GM12878 (cell line): ENCODE measurements around the gene SPATA46. TPM values are rescaled to one million over a fixed set of nuclear protein-coding genes. Genes with fewer than 3 reads are reported as not detected.

Experiments
- ATAC-seq: fragments of 200-7000 bp; cut with Tn5 transposase; 3 replicates; pipeline ENCODE4 v1.9.1; 2020; ENCODE audit warnings: mild to moderate bottlenecking, moderate library complexity
- BruUV-seq: library from RNA; stranded (reverse); fragments of 400-500 nt; replicated peaks from 2 replicates; lab custom pipeline; 2021; lab: Mats Ljungman, UMichigan
- CTCF ChIA-PET: fragments of 300-600 bp; sonication (Branson Sonifier 250); formaldehyde crosslinking; extraction: SDS; loops from one replicate; lab custom pipeline; 2021; ENCODE audit warnings: inconsistent platforms; lab: Yijun Ruan, JAX
- POLR2A ChIA-PET: fragments of 350-600 bp; formaldehyde crosslinking; extraction: SDS; loops from one replicate; lab custom pipeline; 2021; ENCODE audit warnings: inconsistent platforms; lab: Charles Lee
- RAD21 ChIA-PET: fragments of 300-600 bp; sonication (Branson Sonifier 250); formaldehyde crosslinking; loops from one replicate; lab custom pipeline; 2023; ENCODE audit warnings: antibody characterized with exemption; ENCODE audit not compliant: unreplicated experiment; lab: Charles Lee
- SMC1A ChIA-PET: fragments of 300-600 bp; sonication (Branson Sonifier 250); formaldehyde crosslinking; loops from one replicate; lab custom pipeline; 2023; ENCODE audit not compliant: unreplicated experiment, uncharacterized antibody; lab: Charles Lee
- DNase-seq: peaks from one replicate; pipeline ENCODE4 v3.0.0-alpha.2; 2011; ENCODE audit warnings: low read depth, low spot score
- FAIRE-seq: peaks from 3 replicates; lab custom pipeline; 2011; peaks lifted over from hg19 to GRCh38; lab: Jason Lieb, UNC
- H2AFZ ChIP-seq: 2 replicates; pipeline ENCODE4 v1.6.0; 2011; ENCODE audit warnings: low read depth, low read length, control low read depth; ENCODE audit not compliant: control insufficient read depth
- H3K27ac ChIP-seq: 2 replicates; pipeline ENCODE4 v1.5.1; 2011; ENCODE audit warnings: control low read depth; ENCODE audit not compliant: control insufficient read depth, insufficient read depth
- H3K27me3 ChIP-seq, 2 experiments: replicated peaks in 1 of 2; 2 replicates each; pipeline versions ENCODE4 v1.6.0 to v1.6.1; 2011; ENCODE audit warnings: low read length in 1 of 2; ENCODE audit not compliant: control insufficient read depth in 2 of 2, insufficient read depth in 2 of 2
- H3K36me3 ChIP-seq, 2 experiments: 2 replicates each; pipeline ENCODE4 v1.5.1; 2011; ENCODE audit warnings: low read length in 1 of 2; ENCODE audit not compliant: control insufficient read depth in 2 of 2, insufficient read depth in 2 of 2
- H3K4me1 ChIP-seq: 2 replicates; pipeline ENCODE4 v1.6.1; 2011; ENCODE audit warnings: mild to moderate bottlenecking, low read length, moderate library complexity, mixed read lengths; ENCODE audit not compliant: control insufficient read depth, insufficient read depth
- H3K4me2 ChIP-seq: 2 replicates; pipeline ENCODE4 v1.6.0; 2011; ENCODE audit warnings: control low read depth; ENCODE audit not compliant: control insufficient read depth, insufficient read depth
- H3K4me3 ChIP-seq: fragments of 200-600 bp; sonication (generic); 2 replicates; pipeline ENCODE4 v1.5.1; 2016
- H3K79me2 ChIP-seq: 2 replicates; pipeline ENCODE4 v1.6.0; 2011; ENCODE audit warnings: low read length; ENCODE audit not compliant: control insufficient read depth, insufficient read depth
- H3K9ac ChIP-seq: 2 replicates; pipeline ENCODE4 v1.8.0; 2011; ENCODE audit warnings: low read length, control low read depth, mixed read lengths; ENCODE audit not compliant: control insufficient read depth, insufficient read depth
- H3K9me3 ChIP-seq: replicated peaks from 3 replicates; pipeline ENCODE4 v1.5.1; 2011; ENCODE audit warnings: mild to moderate bottlenecking, low read length; ENCODE audit not compliant: control insufficient read depth, insufficient read depth
- H4K20me1 ChIP-seq: 2 replicates; pipeline ENCODE4 v1.6.0; 2011; ENCODE audit not compliant: control insufficient read depth, insufficient read depth
- ATF7 ChIP-seq: fragments of 450-650 bp; IDR thresholded peaks from 2 replicates; pipeline ENCODE4 v1.6.1; 2016; ENCODE audit warnings: low read depth, mild to moderate bottlenecking
- BHLHE40 ChIP-seq, 2 experiments: fragments of 450-650 bp in 1 of 2; IDR thresholded peaks; 2 replicates each; pipeline ENCODE4 v1.6.1; 2011 to 2017; ENCODE audit warnings: low read depth in 2 of 2, borderline replicate concordance in 1 of 2, improper control_type of control experiment in 1 of 2, low read length in 1 of 2, mild to moderate bottlenecking in 1 of 2
- FOXM1 ChIP-seq: IDR thresholded peaks from 2 replicates; pipeline ENCODE4 v1.6.1; 2012; ENCODE audit warnings: low read depth, mild to moderate bottlenecking, inconsistent platforms, low read length, moderate library complexity
- MTA2 ChIP-seq: fragments of 450-650 bp; IDR thresholded peaks from 2 replicates; pipeline ENCODE4 v1.6.1; 2016; ENCODE audit warnings: low read depth, mild to moderate bottlenecking, moderate library complexity
- PML ChIP-seq: IDR thresholded peaks from 2 replicates; pipeline ENCODE4 v1.6.1; 2012; ENCODE audit warnings: low read length, inconsistent platforms
- POLR2AphosphoS5 ChIP-seq: IDR thresholded peaks from 2 replicates; pipeline ENCODE4 v1.6.1; 2011; ENCODE audit warnings: mild to moderate bottlenecking, low read length, inconsistent platforms
- SMC3 ChIP-seq: IDR thresholded peaks from 2 replicates; pipeline ENCODE4 v1.6.1; 2011; ENCODE audit warnings: low read length, improper control_type of control experiment, borderline replicate concordance
- SP1 ChIP-seq: IDR thresholded peaks from one replicate; pipeline ENCODE4 v1.6.1; 2011; ENCODE audit warnings: low read depth, low read length
- WGBS: methylation state at CpG from one replicate; pipeline ENCODE4 v1.1.6; 2016; ENCODE audit warnings: low lambda C conversion rate; ENCODE audit not compliant: insufficient replicate concordance, insufficient coverage; ENCODE audit errors: missing lambda C conversion rate; 5-methylcytosine and 5-hydroxymethylcytosine counted together
- in situ Hi-C: fragments of 300-500 bp; cut with MboI; formaldehyde crosslinking; loops from 9 replicates; pipeline ENCODE4 v1.14.3; 2018; ENCODE audit warnings: mixed read lengths
- intact Hi-C: fragments of 100-400 bp; cut with micrococcal nuclease; formaldehyde crosslinking; loops from one replicate; pipeline ENCODE4 v1.14.2; 2022; ENCODE audit not compliant: unreplicated experiment
- polyA plus RNA-seq, 11 experiments: library from polyadenylated mRNA; depleted of rRNA in 4 of 11; unstranded in 6 of 11; stranded (reverse) in 5 of 11; fragments of >200 nt; fragmentation: Nextera tagmentation in 4 of 11; fragmentation: Illumina TruSeq in 1 of 11; extraction: Ambion mirVana in 4 of 11; extraction: Trizol in 1 of 11; gene quantifications; 1 replicate in 1 of 11; 2 replicates in 10 of 11; pipeline versions ENCODE4 v1.2.1 to v1.2.3, GENCODE V29; 2011 to 2016; ENCODE audit warnings: inconsistent platforms in 2 of 11, missing spikeins in 2 of 11, low read depth in 1 of 11
- total RNA-seq, 4 experiments: library from RNA; depleted of rRNA in 3 of 4; stranded (reverse); fragments of >200 nt in 3 of 4; fragmentation: Illumina TruSeq in 1 of 4; extraction: Trizol in 1 of 4; gene quantifications; 2 replicates each; pipeline versions ENCODE4 v1.2.1 to v1.2.3, GENCODE V29; 2013 to 2021
- TF ChIP-seq, protein P1 (sequence below): fragments of 450-650 bp; formaldehyde crosslinking; IDR thresholded peaks from 2 replicates; pipeline ENCODE4 v1.5.0; 2022; ENCODE audit warnings: mild to moderate bottlenecking, missing genetic modification characterization

The SPATA46 gene
- total and polyA plus RNA-seq, 10 of the 15 experiments (the other 5 are each of a cell fraction or from before 2014, with no cell fraction given) = not detected

- Histone ChIP-seq H3K27me3 (peaks cover 0 to 2% of the 10 kb centered on the region in 2 experiments; a peak in 2 of 4 replicates), H2AFZ (no peak overlapping the region), H3K4me3 (no peak overlapping the region), H3K4me2 (no peak overlapping the region), H3K9ac (no peak overlapping the region), H3K4me1 (no peaks in the 10 kb centered on the region), H3K9me3 (no peaks in the 10 kb centered on the region), H3K27ac (no peak overlapping the region), H4K20me1 (no peaks in the 10 kb centered on the region), H3K79me2 (no peaks in the 10 kb centered on the region), H3K36me3 (no peaks in the 10 kb centered on the region)
- intact Hi-C loops = no loop called here
- FAIRE-seq = no peak
- RAD21 ChIA-PET = no interaction called here
- no peak for TF ChIP-seq ATF7
- TF ChIP-seq SMC3 = no peak
- TF ChIP-seq PML = no peak
- TF ChIP-seq SP1 = no peak
- no peak for TF ChIP-seq MTA2
- no peak for TF ChIP-seq FOXM1
- TF ChIP-seq BHLHE40 (IDR thresholded peaks at IDR 0.05; ENCODE audit: borderline replicate concordance in 1 of 2, low read depth in 2 of 2, low read length in 1 of 2) = no peak
- TF ChIP-seq, protein P1, sequence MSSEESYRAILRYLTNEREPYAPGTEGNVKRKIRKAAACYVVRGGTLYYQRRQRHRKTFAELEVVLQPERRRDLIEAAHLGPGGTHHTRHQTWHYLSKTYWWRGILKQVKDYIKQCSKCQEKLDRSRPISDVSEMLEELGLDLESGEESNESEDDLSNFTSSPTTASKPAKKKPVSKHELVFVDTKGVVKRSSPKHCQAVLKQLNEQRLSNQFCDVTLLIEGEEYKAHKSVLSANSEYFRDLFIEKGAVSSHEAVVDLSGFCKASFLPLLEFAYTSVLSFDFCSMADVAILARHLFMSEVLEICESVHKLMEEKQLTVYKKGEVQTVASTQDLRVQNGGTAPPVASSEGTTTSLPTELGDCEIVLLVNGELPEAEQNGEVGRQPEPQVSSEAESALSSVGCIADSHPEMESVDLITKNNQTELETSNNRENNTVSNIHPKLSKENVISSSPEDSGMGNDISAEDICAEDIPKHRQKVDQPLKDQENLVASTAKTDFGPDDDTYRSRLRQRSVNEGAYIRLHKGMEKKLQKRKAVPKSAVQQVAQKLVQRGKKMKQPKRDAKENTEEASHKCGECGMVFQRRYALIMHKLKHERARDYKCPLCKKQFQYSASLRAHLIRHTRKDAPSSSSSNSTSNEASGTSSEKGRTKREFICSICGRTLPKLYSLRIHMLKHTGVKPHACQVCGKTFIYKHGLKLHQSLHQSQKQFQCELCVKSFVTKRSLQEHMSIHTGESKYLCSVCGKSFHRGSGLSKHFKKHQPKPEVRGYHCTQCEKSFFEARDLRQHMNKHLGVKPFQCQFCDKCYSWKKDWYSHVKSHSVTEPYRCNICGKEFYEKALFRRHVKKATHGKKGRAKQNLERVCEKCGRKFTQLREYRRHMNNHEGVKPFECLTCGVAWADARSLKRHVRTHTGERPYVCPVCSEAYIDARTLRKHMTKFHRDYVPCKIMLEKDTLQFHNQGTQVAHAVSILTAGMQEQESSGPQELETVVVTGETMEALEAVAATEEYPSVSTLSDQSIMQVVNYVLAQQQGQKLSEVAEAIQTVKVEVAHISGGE (CRISPR knock-in tag) = no peak
- TF ChIP-seq POLR2AphosphoS5 = no peak
- SMC1A ChIA-PET = no interaction called here
- in situ Hi-C loops = no loop called here
- DNase-seq = no peak
- no TSS peak for BruUV-seq
- CTCF ChIA-PET = no interaction called here
- WGBS = 50% methylated on average over 3 of the region's 3 CpGs
- no peak for ATAC-seq
- POLR2A ChIA-PET = no interaction called here
These were observed 46.8 kb downstream of the SPATA46 start for GRCh38 chr1:162329826-162330225.
